MM.1S (cell line): ENCODE measurements around the gene RSPH6A.

Source experiments
- DNase-seq: peaks from one replicate; pipeline ENCODE4 v3.0.0-alpha.2; 2015
- H2AFZ ChIP-seq: fragments of 300-600 bp; sonication (generic); 2 replicates; pipeline ENCODE4 v1.6.0; 2016; ENCODE audit warnings: antibody characterized with exemption, low read length
- H3F3A ChIP-seq: fragments of 300-600 bp; sonication (generic); 2 replicates; pipeline ENCODE4 v1.6.1; 2016; ENCODE audit warnings: mild to moderate bottlenecking, antibody characterized with exemption, low read length, moderate library complexity, mixed read lengths; ENCODE audit not compliant: insufficient read depth
- H3K27ac ChIP-seq: fragments of 300-600 bp; sonication (generic); 2 replicates; pipeline ENCODE4 v1.5.1; 2016; ENCODE audit warnings: mild to moderate bottlenecking, low read length
- H3K27me3 ChIP-seq: fragments of 300-600 bp; sonication (generic); replicated peaks from 2 replicates; pipeline ENCODE4 v1.6.0; 2016; ENCODE audit warnings: low read length; ENCODE audit not compliant: insufficient read depth
- H3K36me3 ChIP-seq: fragments of 300-600 bp; sonication (generic); replicated peaks from 2 replicates; pipeline ENCODE4 v1.6.1; 2016; ENCODE audit warnings: mild to moderate bottlenecking, low read length, mixed read lengths; ENCODE audit not compliant: insufficient read depth
- H3K4me1 ChIP-seq: fragments of 300-600 bp; sonication (generic); 2 replicates; pipeline ENCODE4 v1.6.1; 2016; ENCODE audit warnings: low read length, mixed read lengths
- H3K4me2 ChIP-seq: fragments of 300-600 bp; sonication (generic); 2 replicates; pipeline ENCODE4 v1.6.0; 2016; ENCODE audit warnings: low read depth, low read length
- H3K4me3 ChIP-seq: fragments of 300-600 bp; sonication (generic); 2 replicates; pipeline ENCODE4 v1.5.1; 2016; ENCODE audit warnings: low read length, mixed read lengths
- H3K79me2 ChIP-seq: fragments of 300-600 bp; sonication (generic); 2 replicates; pipeline ENCODE4 v1.6.1; 2016; ENCODE audit warnings: mixed run types, low read length, mixed read lengths
- H3K9ac ChIP-seq: fragments of 300-600 bp; sonication (generic); 2 replicates; pipeline ENCODE4 v1.6.1; 2016; ENCODE audit warnings: low read length, mixed read lengths
- H3K9me2 ChIP-seq: fragments of 300-600 bp; sonication (generic); replicated peaks from 2 replicates; pipeline ENCODE4 v1.6.1; 2016; ENCODE audit warnings: mild to moderate bottlenecking, low read length, mixed read lengths; ENCODE audit not compliant: insufficient read depth
- H3K9me3 ChIP-seq: fragments of 300-600 bp; sonication (generic); replicated peaks from 2 replicates; pipeline ENCODE4 v1.6.1; 2016; ENCODE audit warnings: mild to moderate bottlenecking, low read length, mixed read lengths; ENCODE audit not compliant: insufficient read depth
- H4K20me1 ChIP-seq: fragments of 300-600 bp; sonication (generic); 2 replicates; pipeline ENCODE4 v1.6.1; 2016; ENCODE audit warnings: mild to moderate bottlenecking, low read length, moderate library complexity, mixed read lengths; ENCODE audit not compliant: insufficient read depth
- EZH2 ChIP-seq: fragments of 300-600 bp; sonication (generic); optimal IDR thresholded peaks from 2 replicates; pipeline ENCODE3; 2017; ENCODE audit warnings: low read depth, mild to moderate bottlenecking, antibody characterized with exemption, low read length, mixed read lengths
- EZH2phosphoT487 ChIP-seq: fragments of 300-600 bp; sonication (generic); IDR thresholded peaks from 2 replicates; pipeline ENCODE4 v1.6.1; 2018; ENCODE audit warnings: antibody characterized with exemption, low read length
- TF ChIP-seq, protein P1 (sequence below): fragments of 300-600 bp; sonication (generic); IDR thresholded peaks from 2 replicates; pipeline ENCODE4 v1.5.1; 2016; ENCODE audit warnings: antibody characterized with exemption, low read length, mixed read lengths

Gene RSPH6A

DNA sequence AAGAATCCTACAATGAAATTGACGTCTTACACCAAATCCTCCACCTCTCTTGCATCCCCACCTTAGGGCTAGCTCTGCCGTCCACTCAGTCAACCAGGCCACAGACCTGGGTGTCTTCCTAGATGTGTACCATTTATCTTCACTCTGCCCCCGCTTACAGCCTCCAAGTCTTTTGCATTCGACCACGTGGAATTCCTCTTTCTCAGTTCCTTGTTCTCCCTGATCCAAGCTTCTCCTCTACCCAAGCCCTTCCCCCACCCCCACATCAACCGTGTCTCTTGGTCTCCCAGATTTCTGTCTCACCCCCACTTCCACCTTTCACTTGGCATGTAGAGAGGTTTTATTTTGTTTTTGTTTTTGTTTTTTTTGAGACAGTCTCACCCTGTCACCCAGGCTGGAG, 21.2 kb downstream of the RSPH6A start:
- Histone ChIP-seq H3K4me1 (peaks cover 15% of the 10 kb centered on the region), H3K27me3 (no peaks in the 10 kb centered on the region), H2AFZ (no peak overlapping the region), H3K4me2 (no peak overlapping the region), H3K9me2 (no peaks in the 10 kb centered on the region), H3K9me3 (no peaks in the 10 kb centered on the region), H4K20me1 (no peaks in the 10 kb centered on the region), H3K4me3 (no peak overlapping the region), H3K79me2 (peaks cover 23% of the 10 kb centered on the region), H3F3A (no peaks in the 10 kb centered on the region), H3K27ac (no peak overlapping the region), H3K36me3 (0 out of 2 replicates have a peak, but pooled peaks cover 3% of the 10 kb centered on the region), H3K9ac (no peak overlapping the region)
- TF ChIP-seq EZH2phosphoT487 (no peak), EZH2 (no peak)
- TF ChIP-seq, protein P1, sequence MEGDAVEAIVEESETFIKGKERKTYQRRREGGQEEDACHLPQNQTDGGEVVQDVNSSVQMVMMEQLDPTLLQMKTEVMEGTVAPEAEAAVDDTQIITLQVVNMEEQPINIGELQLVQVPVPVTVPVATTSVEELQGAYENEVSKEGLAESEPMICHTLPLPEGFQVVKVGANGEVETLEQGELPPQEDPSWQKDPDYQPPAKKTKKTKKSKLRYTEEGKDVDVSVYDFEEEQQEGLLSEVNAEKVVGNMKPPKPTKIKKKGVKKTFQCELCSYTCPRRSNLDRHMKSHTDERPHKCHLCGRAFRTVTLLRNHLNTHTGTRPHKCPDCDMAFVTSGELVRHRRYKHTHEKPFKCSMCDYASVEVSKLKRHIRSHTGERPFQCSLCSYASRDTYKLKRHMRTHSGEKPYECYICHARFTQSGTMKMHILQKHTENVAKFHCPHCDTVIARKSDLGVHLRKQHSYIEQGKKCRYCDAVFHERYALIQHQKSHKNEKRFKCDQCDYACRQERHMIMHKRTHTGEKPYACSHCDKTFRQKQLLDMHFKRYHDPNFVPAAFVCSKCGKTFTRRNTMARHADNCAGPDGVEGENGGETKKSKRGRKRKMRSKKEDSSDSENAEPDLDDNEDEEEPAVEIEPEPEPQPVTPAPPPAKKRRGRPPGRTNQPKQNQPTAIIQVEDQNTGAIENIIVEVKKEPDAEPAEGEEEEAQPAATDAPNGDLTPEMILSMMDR = no peak
- no peak for DNase-seq

DNA sequence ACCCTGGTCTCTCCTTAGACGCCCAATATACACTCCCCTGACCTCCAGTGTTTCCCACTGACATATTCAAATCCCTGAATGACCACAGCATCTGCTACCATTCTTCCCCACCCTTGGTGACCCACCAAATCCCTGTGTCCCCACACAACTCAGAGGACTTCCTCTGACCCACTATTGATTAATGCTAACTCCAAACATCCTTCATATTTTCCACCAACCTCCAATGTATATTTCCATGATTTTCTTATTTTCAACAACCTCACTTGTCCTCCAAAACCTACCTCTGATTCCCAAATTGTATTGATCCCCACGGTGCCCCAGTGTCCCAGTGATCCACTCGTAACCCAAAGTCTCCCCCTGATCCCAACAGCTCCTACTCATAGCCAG, 21.9 kb downstream of the RSPH6A start:
- Histone ChIP-seq H3K36me3 (0 out of 2 replicates have a peak, but pooled peaks cover 3% of the 10 kb centered on the region), H3K79me2 (peaks cover 23% of the 10 kb centered on the region), H3K27me3 (no peaks in the 10 kb centered on the region), H3F3A (no peaks in the 10 kb centered on the region), H3K27ac (no peak overlapping the region), H3K4me3 (no peak overlapping the region), H3K9me2 (no peaks in the 10 kb centered on the region), H3K9me3 (no peaks in the 10 kb centered on the region), H2AFZ (no peak overlapping the region), H3K4me1 (peaks cover 15% of the 10 kb centered on the region), H3K9ac (no peak overlapping the region), H4K20me1 (no peaks in the 10 kb centered on the region), H3K4me2 (peak overlapping the region; percentile 42; the same call in 1 of the 2 replicates)
- no peak for TF ChIP-seq EZH2
- TF ChIP-seq, protein P1 = no peak
- no peak for TF ChIP-seq EZH2phosphoT487
- DNase-seq = no peak

DNA sequence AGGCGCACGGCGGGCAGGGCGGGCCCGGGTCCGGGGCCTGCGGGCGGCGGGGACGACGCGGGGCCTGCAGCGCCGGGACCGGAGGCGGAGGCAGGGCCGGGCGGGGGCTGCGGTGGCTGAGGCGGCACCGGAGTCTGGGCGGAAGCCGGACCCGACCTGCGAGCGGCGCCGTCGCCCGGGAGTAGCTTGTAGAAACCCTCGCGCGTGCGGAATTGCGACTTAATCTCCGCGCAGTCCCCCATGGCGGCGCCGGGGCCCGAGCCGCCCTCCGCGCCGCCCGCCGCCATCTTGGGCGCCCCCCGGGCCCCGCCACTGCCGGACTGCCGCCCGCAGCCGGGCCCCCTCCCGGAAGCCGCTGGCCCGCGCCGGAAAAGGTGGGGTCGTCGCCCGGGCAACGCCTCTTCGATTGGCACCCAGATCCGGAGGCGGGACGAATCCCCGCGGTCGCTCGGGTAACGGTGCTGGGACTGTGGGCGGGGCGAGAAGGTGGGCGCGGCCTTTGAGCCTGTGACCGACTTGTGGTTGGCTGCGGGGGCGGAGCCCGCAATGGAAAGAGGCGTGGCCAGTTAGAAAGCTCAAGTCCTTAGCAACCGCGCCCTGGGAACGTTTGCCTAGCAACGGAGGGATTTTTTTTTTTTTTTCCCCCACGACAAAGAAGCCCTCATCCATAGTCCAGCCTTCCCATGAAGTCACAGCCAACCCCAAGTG, 22.5 kb downstream of the RSPH6A start, which contains the start of gene DMWD:
DMWD (minus strand) TSS at position 376 of the 708 bp plus-strand sequence; CDS start at position 287, 89 bp downstream.
- Histone ChIP-seq H3K36me3 (0 out of 2 replicates have a peak, but pooled peaks cover 3% of the 10 kb centered on the region), H4K20me1 (no peaks in the 10 kb centered on the region), H3K9ac (peak within 1 kb of the TSS; percentile 88), H3K9me3 (no peaks in the 10 kb centered on the region), H2AFZ (peak within 1 kb of the TSS; percentile 51; the same call in 1 of the 2 replicates), H3K27ac (no peak within 1 kb of the TSS), H3F3A (no peaks in the 10 kb centered on the region), H3K27me3 (no peaks in the 10 kb centered on the region), H3K9me2 (no peaks in the 10 kb centered on the region), H3K79me2 (peaks cover 23% of the 10 kb centered on the region), H3K4me1 (peaks cover 15% of the 10 kb centered on the region), H3K4me2 (peak within 1 kb of the TSS; percentile 96), H3K4me3 (peak within 1 kb of the TSS; percentile 99)
- DNase-seq = peak; percentile 98
- TF ChIP-seq, protein P1 = no peak
- TF ChIP-seq EZH2phosphoT487 = no peak
- no peak for TF ChIP-seq EZH2
